ENCODE measurements around the gene MSANTD3.
"Not testable (repeated sequence)": the region's sequence is repeated elsewhere in the genome, so short reads cannot be mapped to it uniquely, and the experiment has no call there.

The MSANTD3 gene, protein sequence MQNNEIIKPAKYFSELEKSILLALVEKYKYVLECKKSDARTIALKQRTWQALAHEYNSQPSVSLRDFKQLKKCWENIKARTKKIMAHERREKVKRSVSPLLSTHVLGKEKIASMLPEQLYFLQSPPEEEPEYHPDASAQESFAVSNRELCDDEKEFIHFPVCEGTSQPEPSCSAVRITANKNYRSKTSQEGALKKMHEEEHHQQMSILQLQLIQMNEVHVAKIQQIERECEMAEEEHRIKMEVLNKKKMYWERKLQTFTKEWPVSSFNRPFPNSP

DNA sequence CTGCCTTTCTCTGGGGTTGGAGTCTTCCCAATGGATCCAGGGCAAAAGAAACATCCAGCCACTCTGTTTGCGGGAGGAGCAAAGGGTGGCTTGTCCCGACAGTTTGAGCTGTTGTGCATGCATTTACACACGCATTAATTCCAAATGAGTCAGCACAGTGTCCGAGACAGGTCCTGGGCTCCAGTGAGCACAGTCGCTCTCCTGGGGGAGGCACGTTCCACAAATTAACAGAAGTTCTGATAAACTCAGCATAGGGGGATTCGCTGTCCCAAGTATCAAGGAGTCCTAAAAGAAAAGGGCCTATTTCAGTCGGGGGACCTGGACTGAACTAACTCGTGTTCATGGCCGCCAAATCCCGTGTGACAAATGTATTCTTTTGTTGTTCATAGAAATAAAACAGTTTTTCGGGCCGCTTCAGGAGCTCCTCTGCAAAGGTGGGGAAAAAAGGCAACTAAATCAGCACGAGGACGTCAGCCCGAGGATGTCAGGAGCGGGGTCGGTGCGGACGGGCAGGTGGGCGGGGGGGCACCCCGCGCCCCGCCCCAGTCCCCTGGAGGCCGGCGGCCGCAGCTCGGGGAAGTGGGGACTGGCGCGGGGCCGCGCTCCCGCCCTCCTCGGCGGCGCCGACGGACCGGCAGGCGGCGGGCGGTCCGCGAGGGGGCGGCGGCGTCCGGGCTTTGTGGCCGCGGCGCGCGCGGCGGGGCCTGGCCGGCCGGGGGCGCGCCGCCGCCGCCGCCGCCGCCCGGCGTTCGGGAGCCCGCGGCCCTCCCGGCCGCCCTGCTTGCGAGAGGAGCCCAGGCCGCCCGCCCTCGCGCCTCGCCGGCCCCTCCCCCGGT lies at the start of gene MSANTD3:
Gene MSANTD3, plus strand, starts transcription at position 614 of the 836 bp plus-strand sequence. CDS start 14,796 bp downstream, outside the sequence.
- no peak for DNase-seq (ENCODE audit: low read depth)
- H3K4me3 ChIP-seq (ENCODE audit: low read depth, low read length), result peak within 1 kb of the TSS; percentile 81
- TF ChIP-seq, protein P1, sequence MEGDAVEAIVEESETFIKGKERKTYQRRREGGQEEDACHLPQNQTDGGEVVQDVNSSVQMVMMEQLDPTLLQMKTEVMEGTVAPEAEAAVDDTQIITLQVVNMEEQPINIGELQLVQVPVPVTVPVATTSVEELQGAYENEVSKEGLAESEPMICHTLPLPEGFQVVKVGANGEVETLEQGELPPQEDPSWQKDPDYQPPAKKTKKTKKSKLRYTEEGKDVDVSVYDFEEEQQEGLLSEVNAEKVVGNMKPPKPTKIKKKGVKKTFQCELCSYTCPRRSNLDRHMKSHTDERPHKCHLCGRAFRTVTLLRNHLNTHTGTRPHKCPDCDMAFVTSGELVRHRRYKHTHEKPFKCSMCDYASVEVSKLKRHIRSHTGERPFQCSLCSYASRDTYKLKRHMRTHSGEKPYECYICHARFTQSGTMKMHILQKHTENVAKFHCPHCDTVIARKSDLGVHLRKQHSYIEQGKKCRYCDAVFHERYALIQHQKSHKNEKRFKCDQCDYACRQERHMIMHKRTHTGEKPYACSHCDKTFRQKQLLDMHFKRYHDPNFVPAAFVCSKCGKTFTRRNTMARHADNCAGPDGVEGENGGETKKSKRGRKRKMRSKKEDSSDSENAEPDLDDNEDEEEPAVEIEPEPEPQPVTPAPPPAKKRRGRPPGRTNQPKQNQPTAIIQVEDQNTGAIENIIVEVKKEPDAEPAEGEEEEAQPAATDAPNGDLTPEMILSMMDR (IDR thresholded peaks at IDR 0.05; ENCODE audit: control insufficient read depth, extremely low read depth, insufficient read depth), result peak; percentile 36; the same call in 1 of the 2 replicates

DNA sequence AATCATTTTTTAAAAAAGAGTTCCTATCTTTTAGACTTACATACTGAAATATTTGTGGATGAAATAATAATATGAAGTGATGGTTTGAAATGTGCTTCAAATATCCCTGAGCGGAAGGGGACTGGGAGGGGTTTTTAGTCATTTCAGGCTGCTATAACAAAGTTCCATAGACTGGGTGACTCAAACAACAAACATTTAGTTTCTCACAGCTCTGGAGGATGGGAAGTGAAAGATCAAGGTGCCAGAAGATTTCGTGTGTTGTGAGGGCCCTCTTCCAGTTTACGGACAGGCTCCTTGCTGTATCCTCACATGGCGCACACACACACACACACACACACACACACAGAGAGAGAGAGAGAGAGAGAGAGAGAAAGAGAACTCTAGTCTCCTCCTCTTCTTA lies 47.1 kb upstream of the MSANTD3 start:
- H3K4me3 ChIP-seq (ENCODE audit: low read depth, low read length), result no peak overlapping the region
- no peak for DNase-seq (ENCODE audit: low read depth)
- TF ChIP-seq, protein P1 (IDR thresholded peaks at IDR 0.05; ENCODE audit: control insufficient read depth, extremely low read depth, insufficient read depth), result no peak

DNA sequence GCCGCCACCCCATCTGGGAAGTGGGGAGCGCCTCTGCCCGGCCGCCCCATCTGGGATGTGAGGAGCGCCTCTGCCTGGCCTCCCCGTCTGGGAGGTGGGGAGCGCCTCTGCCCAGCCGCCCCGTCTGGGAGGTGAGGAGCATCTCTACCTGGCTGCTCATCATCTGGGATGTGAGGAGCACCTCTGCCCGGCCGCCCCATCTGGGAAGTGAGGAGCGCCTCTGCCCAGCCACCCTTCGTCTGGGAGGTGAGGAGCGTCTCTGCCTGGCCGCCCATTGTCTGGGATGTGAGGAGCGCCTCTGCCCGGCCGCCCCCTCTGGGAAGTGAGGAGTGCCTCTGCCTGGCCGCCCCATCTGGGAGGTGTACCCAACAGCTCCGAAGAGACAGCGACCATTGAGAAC lies 34.0 kb upstream of the MSANTD3 start:
- not testable (repeated sequence) for H3K4me3 ChIP-seq (ENCODE audit: low read depth, low read length); DNase-seq (ENCODE audit: low read depth)

DNA sequence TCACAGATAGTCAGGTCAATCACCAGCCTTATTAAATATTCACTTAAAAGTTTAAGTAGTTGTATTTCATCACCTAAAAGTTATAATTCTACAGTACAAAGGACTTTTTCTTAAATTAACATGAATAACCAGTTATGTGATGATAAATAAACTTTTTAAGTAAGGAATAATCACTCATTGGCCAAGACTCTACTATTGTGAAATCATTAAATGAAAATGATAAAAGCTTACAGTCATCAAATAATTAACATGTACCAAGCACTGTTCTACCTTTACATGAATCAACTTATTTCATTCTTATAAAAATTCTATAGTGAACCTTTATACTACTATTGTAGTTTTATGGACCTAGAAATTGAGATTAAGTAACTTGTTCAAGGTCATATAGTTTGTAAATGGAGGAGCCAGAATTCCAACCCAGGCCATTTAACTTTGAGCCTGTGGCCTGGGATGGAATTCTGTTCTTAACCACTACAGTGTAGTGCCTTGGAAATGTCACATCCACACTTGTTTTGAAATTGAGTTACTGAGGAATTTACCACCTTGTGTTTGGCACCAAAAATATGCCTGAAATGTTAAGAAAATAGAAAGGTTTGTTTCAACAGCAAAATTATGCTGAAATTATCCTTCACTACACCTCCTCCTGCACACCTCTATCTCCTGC lies 32.8 kb upstream of the MSANTD3 start:
- no peak for DNase-seq (ENCODE audit: low read depth)
- H3K4me3 ChIP-seq (ENCODE audit: low read depth, low read length), result no peak overlapping the region
- TF ChIP-seq, protein P1 (IDR thresholded peaks at IDR 0.05; ENCODE audit: control insufficient read depth, extremely low read depth, insufficient read depth), result no peak

DNA sequence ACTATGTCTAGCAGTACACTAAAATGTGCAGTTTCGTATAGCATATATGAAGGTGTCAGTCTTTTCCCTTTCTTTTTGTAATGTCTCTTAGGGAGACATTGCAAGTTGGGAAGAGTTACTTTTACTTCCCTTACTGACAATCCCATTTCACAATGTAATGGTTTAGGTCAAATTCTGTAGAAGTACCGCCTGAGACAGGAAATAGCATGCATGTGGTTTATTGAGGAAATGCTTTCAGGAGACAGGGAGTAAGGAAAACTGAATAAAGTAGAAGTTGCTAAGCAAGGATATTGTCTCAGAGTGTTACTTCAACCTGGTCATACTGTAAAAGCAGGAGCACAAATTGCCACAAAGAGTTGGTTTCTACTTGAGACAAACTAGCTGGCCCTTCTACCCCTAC lies 32.1 kb upstream of the MSANTD3 start:
- no peak overlapping the region for H3K4me3 ChIP-seq (ENCODE audit: low read depth, low read length)
- TF ChIP-seq, protein P1 (IDR thresholded peaks at IDR 0.05; ENCODE audit: control insufficient read depth, extremely low read depth, insufficient read depth), result no peak
- DNase-seq (ENCODE audit: low read depth), result no peak

DNA sequence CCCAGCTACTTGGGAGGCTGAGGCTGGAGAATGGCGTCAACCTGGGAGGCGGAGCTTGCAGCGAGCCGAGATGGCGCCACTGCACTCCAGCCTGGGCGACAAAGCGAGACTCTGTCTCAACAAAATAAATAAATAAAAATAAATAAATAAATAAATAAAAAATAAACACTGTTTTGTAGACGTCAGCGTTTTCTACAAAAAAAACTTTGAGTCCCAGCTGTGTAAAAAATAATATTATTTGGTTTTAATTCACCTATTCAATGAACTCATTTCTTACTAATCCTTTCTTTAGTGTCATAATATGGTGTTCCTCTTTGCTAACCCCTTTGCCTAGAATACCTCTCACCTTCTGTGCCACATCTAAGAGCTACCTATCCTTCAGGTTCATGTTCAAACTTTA lies 30.2 kb upstream of the MSANTD3 start:
- TF ChIP-seq, protein P1 (IDR thresholded peaks at IDR 0.05; ENCODE audit: control insufficient read depth, extremely low read depth, insufficient read depth), result no peak
- no peak for DNase-seq (ENCODE audit: low read depth)
- no peak overlapping the region for H3K4me3 ChIP-seq (ENCODE audit: low read depth, low read length)

All from LNCaP clone FGC (cell line).